Measurements from ENCODE around the gene VWC2L. TPM values are rescaled to one million over a fixed set of nuclear protein-coding genes. Genes with fewer than 3 reads are reported as not detected.

Gene VWC2L
- total and polyA plus RNA-seq, 2 of the 8 experiments (the other 6 are each of a cell fraction or from before 2014, with no cell fraction given) = not detected

DNA sequence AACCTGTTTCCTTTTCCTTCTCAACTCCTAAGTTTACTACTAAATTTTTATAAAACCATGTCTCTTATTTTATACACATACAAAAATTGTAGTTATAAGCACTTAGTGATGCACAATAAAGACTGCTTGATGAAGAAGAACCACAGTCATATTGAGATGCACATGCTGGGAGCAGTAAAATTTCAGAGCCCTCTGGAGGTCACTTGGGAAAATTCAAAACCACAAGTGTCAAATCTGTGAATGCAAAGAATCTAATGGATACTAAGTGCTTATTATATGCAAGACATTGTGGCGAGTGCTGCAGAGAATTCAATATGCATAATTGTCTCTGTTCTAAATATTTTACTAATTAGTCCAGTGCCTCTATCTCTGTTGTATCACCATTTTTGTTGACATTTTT is 180.5 kb downstream of the VWC2L start:
- no peak overlapping the region for H3K56ac ChIP-seq (replicated peaks; ENCODE audit: insufficient read length, low read depth, low read length)
- no peak overlapping the region for H4K91ac ChIP-seq (replicated peaks; ENCODE audit: insufficient read length, low read length)
- H2BK20ac ChIP-seq (ENCODE audit: low read length) = no peak overlapping the region
- no peaks in the 10 kb centered on the region for H3K79me2 ChIP-seq (ENCODE audit: control insufficient read depth in 1 of 2, insufficient read depth in 2 of 2, low read length in 2 of 2)
- no peak overlapping the region for H3K14ac ChIP-seq (ENCODE audit: insufficient read length)
- 0 out of 7 replicates have a peak, but pooled peaks cover 0 to 2% (median 0%) of the 10 kb centered on the region in 4 experiments for H3K4me1 ChIP-seq (replicated peaks in 1 of 4; ENCODE audit: control insufficient read depth in 3 of 4, insufficient read depth in 4 of 4, low read length in 3 of 4)
- H3K27ac ChIP-seq (ENCODE audit: low read depth, low read length) = no peak overlapping the region
- no peak overlapping the region for H2AFZ ChIP-seq (ENCODE audit: low read length)
- H3K36me3 ChIP-seq (ENCODE audit: control insufficient read depth in 2 of 4, insufficient read depth in 4 of 4, low read length in 3 of 4) = no peaks in the 10 kb centered on the region
- H3K9me3 ChIP-seq (ENCODE audit: insufficient read depth in 2 of 2, low read depth in 1 of 2, low read length in 1 of 2) = no peaks in the 10 kb centered on the region
- H4K8ac ChIP-seq (ENCODE audit: extremely low read depth, insufficient read depth, low read length) = no peak overlapping the region
- no peak for DNase-seq (ENCODE audit: low read depth in 1 of 2, low spot score in 2 of 2)
- H2BK15ac ChIP-seq (ENCODE audit: low read length) = no peak overlapping the region
- no peak overlapping the region for H3K9ac ChIP-seq (replicated peaks in 1 of 4; ENCODE audit: extremely low read depth in 1 of 4, low read depth in 3 of 4, low read length in 3 of 4)
- ChIA-PET POLR2A (ENCODE audit: partially characterized antibody) (no interaction called here), CTCF (ENCODE audit: partially characterized antibody) (no interaction called here)
- H3K4me3 ChIP-seq (ENCODE audit: extremely low read depth in 1 of 4, insufficient read depth in 2 of 4, low read depth in 3 of 4, low read length in 4 of 4) = no peak overlapping the region
- no peak overlapping the region for H3K18ac ChIP-seq (ENCODE audit: extremely low read depth, low read length)
- no peak overlapping the region for H4K5ac ChIP-seq (ENCODE audit: insufficient read length, low read depth, low read length)
- H3K79me1 ChIP-seq (ENCODE audit: low read depth, low read length) = no peaks in the 10 kb centered on the region
- H3K27me3 ChIP-seq (replicated peaks in 1 of 4; ENCODE audit: control insufficient read depth in 3 of 4, extremely low read depth in 1 of 4, insufficient read depth in 3 of 4, low read length in 3 of 4) = peaks cover 10 to 35% (median 23%) of the 10 kb centered on the region in 4 experiments
- no peak overlapping the region for H3K4ac ChIP-seq (replicated peaks; ENCODE audit: insufficient read length, low read depth, low read length)
- TF ChIP-seq RAD21 (IDR thresholded peaks at IDR 0.05 in 1 of 2, conservative IDR thresholded peaks at IDR 0.05 in 1 of 2; ENCODE audit: low read depth in 2 of 2, low read length in 2 of 2) (0 out of 4 replicates have a peak, but pooled peaks of 1 of the 2 experiments have one; percentile 10), ASH2L (IDR thresholded peaks at IDR 0.05; ENCODE audit: low read length) (no peak)
- H3K4me2 ChIP-seq (ENCODE audit: insufficient read depth in 1 of 2, low read depth in 2 of 2, low read length in 2 of 2) = no peak overlapping the region
- H2BK12ac ChIP-seq (ENCODE audit: low read depth, low read length) = no peak overlapping the region
- no peak overlapping the region for H2BK5ac ChIP-seq (ENCODE audit: low read depth, low read length)
- 69% methylated on average over 1 of the region's 1 CpG; no CpG with 5 or more reads in 1 of the 2 experiments for WGBS, 2 experiments (ENCODE audit: extremely low coverage in 1 of 2, insufficient coverage in 1 of 2, insufficient read length in 1 of 2, insufficient replicate concordance in 2 of 2, low coverage in 1 of 2, low lambda C conversion rate in 2 of 2, missing lambda C conversion rate in 1 of 2)
- no peak overlapping the region for H3K23ac ChIP-seq (ENCODE audit: insufficient read length)
- no peaks in the 10 kb centered on the region for H3K23me2 ChIP-seq (ENCODE audit: low read depth, low read length)
- H4K20me1 ChIP-seq (replicated peaks in 1 of 2; ENCODE audit: control insufficient read depth in 1 of 2, insufficient read depth in 2 of 2, low read length in 2 of 2) = no peaks in the 10 kb centered on the region
- no peak overlapping the region for H2AK5ac ChIP-seq (ENCODE audit: low read depth, low read length)
- FAIRE-seq = no peak
- no peak overlapping the region for H2BK120ac ChIP-seq (replicated peaks; ENCODE audit: low read depth, low read length)

All from H1 (cell line).